GM19240 (cell line): ENCODE data around the gene CAMK2N2.
"Not testable (repeated sequence)": the region's sequence is repeated elsewhere in the genome, so short reads cannot be mapped to it uniquely, and the experiment has no call there.

ENCODE experiments used
- DNase-seq: peaks from one replicate; pipeline ENCODE4 v3.0.0; 2011; ENCODE audit warnings: low spot score; ENCODE audit not compliant: insufficient read length

The CAMK2N2 gene

DNA sequence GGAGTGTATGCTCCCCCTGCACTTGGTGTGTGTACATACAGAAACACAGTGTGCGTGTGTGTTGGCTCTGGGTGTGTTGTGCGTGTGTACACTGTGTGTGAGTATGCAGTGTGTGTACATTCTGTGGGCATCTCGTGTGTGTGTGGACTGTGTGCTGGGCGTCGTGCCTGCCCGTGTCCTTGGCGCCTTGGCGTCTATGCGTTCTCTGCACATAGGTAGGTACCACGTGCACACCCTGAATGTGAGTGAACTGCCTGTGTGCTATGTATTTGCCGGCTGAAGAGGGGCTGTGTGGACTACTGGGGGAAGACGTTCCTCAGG lies 14.0 kb upstream of the CAMK2N2 start:
- DNase-seq, result no peak

DNA sequence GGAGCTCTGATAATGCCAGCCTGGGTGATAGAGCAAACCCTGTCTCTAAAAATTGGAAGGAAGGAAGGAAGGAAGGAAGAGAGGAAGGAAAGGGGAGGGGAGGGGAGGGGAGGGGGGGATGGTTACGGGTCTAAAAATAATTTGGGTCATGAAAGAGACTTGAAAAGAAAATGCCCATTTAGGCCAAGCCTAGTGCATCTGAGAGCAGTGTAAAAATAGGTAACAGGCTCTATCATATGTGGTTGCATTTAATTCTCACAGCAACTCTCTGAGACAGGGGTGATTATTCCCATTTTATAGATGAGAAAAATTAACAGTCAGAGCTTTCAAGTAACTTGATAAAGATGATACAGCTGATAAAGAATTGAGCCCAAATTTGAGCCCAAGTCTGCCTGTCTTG lies 10.9 kb upstream of the CAMK2N2 start:
- no peak for DNase-seq

DNA sequence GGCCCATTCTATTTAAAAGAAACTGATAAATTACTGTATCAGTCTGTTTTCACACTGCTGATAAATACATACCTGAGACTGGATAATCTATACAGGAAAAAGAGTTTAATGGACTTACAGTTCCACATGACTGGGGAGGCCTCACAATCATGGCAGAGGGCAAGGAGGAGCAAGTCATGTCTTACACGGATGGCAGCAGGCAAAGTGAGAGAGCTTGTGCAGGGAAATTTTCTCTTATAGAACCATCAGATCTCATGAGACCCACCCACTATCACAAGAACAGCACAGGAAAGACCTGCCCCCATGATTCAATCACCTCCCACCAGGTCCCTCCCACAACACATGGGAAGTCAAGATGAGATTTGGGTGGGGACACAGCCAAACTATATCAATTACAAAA lies 5.9 kb upstream of the CAMK2N2 start:
- not testable (repeated sequence) for DNase-seq

DNA sequence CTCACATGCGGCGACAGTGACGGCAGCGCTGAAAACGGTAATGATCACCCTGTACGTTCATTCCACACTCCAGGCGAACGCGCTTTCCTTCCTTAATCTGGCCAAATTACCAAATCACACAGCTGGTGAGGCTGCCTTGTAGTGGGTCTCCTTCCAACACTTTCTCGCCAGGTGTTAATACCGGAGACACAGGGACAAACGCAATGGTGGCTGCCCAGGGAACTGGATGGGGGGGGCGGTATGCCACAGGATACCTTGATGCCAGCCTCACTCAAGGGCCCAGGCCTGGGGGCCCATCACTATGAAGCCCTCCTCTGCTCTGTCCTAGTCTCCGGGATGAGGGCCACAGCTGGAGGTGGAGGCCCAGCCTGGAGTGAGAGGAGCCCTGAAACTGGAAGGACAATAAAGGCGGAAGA lies 1.4 kb upstream of the CAMK2N2 start:
- DNase-seq, result no peak

DNA sequence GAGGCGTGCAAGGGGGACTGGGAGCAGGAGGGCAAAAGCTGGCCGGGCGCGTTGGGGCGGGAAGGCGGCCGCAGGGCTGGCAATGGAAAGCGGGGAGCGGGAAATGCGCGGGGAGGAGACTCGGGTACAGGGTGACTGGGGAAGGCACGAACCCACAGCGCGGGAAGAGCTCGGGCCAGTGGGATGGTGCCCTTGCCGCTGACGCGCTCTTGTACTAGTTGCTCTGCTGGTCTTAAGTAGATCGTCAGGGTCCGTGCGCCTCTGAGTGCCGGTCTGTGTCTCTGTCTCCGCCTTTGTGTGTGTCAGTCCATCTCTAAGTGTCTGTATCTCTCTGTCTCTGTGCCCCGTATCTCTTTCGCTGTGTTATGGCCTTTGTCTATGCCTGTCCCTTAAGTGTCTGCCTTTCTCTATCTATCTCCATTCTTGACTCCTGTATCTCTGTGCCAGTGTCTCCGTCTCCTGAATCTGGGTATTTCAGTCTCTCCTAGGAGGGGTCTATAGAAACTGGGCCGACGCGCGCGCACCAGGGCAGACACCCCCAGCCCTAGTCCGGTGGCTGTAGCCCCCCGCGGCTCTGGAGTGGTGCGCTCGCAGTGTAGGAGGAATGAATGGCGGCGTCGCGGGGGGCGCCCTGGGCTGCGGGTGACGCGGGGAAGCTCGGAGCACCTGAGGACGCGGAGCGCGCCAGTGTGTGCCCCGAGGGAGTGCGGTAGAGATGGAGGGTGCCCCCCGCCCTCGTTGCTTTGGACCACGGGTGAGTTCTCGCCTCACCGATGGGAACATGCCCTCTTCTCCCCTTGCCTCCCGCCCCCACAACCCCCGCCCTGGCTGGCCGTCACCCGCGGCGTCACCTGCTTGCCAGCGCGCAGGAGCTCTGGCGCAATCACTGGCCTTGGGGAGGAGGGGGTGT lies 756 bp upstream of the CAMK2N2 start:
- no peak for DNase-seq

DNA sequence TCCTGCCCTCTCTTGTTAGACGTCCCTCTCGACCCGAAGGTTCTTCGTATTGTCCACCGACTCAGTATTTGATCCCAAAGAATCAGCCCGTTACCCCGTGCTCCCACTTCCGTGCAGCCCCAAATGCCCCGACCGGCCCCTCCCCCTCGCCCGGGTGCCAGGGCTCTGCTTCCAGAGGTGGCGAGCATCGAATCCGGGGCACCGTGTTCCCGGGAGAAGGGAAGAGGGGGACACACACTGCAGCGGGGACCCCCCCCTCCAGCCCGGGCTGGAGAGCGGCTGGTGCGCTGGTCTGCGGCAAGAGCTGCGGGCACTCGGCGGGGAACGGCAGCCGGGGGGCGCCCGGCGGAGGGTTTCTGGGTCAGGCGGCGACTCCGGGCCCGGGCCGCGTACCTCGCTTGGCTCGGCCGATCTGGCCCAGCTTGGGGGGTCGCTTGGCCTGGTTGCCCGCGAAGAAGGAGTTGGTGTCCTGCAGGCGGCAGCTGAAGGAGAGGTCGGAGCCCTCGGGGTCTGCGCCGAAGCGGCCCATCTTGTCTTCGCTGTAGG lies 556 bp downstream of the CAMK2N2 start:
- DNase-seq, result no peak

DNA sequence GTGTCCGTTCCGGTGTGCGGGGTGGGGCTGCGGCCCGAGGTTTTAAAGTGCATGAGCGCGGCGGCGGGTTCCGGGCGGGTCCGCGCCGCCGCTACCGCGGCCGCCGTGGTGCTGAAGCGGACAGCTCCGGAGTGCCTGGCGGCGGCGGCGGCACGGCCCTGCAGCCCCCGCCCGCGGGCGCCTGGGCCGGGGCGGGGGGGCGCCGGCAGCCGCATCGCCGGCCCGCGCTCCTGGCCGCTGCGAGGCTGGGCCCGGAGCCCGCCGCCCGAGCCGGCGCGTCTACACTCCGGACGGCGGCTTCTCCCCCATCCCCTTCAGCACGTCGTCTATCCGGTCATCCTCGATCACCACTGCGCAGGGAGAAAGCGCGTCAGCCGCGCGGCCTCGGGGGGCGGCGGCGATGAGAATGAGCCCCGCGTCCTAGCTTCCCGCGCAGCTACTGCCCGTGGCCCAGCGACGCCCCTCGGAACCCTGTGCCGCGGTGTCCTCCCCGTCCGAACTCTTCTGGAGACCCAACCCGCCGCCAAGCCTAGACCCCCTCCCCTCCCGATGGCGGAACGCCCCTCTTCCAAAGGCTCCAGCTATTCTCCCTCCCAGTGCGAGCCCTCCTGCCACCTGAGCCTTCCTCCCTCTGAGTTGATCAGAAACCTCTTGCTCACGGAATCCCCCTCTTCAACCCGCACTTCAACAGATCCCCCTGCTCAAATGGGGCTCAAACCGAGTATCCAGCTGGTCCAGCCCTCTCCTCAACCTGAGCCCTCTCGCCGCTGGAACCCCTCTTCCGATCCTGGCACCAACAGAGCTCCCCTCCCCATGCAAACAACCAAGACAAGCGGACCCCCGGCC lies 1.3 kb downstream of the CAMK2N2 start:
- peak; percentile 40 for DNase-seq

DNA sequence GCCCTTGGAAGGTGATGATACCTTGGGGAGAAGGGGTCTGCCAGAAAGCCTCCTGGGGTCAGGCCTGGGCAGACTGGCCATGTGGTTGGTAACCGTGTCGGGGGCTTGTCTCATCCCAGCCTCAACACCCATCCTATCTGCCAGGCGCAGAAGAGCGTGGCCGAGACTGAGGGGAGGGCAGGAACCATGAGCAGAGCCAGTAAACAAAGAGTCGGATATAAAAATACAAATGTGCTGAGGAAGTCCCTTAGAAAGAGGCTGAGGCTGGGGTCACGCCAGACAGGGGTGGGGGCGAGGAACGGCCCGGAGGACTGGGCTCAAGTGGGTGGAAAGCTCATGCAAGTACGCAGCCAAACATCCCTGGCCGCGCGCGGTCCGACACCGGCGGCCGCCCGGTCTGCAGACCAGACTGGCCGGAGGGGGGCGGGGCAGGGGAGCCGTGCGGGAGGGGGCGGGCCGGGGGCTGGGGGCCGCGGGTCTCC lies 1.9 kb downstream of the CAMK2N2 start:
- DNase-seq, result no peak

DNA sequence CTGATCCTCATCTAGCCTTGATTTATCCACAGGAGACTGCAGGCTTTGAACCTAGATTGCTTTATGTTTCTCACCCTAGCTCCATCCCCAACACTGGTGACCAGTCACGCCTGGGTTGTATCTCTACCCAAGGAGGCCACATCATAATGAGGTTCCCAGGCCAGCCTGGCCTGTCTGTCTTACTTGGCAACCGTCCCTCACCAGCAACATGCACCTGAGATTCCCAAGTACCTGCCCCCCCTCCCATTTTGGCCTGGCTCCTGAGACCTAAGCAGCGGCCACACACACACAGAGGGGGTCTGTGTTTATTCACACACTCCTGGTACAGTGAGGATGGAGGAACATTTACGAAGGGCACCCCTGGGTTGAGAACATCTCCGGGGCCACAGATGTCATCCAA lies 2.4 kb downstream of the CAMK2N2 start:
- no peak for DNase-seq

DNA sequence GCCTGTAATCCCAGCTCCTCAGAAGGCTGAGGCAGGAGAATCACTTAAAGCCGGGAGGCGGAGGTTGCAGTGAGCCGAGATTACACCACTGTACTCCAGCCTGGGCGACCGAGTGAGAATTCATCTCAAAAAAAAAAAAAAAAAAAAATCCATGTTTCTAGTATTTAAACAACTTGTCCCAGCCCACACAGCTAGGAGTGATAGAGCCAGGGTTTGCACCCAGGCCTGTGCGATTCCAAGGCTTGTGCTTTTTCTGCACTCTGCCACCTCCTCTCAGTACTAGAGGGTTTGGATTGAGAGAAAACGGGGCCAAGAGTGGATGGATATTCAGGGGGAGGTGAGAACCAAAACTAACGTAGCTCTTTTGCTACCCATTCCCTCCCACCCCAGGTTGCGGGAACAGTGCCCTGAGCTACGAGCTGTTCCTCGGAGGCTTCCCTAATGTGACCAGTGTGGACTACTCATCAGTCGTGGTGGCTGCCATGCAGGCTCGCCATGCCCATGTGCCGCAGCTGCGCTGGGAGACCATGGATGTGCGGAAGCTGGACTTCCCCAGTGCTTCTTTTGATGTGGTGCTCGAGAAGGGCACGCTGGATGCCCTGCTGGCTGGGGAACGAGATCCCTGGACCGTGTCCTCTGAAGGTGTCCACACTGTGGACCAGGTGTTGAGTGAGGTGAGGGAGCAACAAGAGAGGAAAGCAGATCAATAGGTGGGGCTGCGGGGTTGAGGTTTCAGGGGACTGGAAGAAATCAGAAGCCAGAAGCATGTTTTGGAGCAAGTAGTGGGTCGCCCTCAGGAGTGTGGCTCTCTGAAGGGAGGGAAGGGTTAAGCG lies 4.1 kb downstream of the CAMK2N2 start:
- no peak for DNase-seq

DNA sequence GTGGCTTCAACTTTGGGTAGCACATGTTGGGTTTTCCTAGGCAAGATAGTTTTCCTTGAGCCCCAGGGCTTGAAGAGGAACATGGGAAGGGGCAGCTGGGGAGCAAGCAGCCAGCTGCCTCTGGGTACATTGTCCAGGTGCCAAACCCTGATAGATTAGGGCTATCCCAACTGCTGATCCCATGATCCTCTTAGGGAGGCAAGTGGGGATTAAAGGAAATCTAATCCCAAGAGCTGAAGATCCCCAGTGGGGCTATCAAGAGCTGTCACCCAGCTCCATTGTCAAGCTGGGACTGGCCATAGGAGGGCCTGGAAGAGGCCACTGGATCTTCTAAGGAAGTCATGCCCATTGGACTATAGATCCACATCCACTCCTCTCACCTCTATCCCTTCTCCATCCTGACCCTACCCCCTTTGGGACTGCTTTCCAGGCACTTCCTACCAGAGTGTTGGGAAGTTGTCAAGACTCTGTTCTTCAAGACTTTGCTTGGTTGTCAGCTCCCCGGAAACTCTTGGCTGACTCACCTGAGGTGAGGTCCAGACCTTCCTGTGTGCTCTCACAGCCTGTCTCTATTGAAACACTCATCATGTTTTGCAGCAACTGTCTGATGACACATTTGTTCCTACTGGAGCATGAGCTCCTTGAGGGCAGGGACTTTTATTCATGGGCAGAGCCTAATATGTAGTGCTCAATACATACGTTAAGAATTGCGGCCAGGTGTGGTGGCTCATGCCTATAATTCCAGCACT lies 5.9 kb downstream of the CAMK2N2 start:
- DNase-seq, result no peak

DNA sequence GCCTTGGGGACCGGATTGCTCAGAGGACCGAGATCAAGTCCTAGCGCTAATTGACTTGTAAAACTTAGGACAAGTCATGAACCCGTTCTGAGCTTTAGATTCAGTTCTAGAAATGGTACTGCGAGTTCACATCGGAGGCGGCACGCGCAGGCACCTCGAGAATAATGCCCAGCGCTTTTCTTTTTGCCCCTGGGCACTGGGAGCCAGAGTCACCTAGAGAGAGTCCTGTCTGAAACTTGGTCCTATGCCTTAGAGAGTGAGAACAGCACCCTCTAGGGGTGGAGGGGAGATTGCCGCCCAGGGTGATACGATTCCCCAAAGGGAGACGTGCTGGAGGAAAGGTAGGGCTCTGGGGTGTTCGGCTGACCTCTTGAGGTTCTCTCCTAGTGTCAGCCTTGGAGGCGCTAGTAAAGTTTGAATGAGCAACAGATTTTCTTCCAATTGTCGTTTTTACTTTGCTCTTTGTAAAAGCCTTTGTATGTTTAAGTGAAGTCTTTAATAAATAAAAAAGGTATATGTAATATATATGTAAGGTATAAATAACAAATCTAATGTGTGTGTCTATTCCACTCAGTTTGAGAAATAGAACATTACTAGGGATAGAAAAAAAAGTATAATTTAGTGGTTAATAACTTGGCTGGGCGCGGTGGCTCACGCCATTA lies 11.1 kb downstream of the CAMK2N2 start:
- peak; percentile 91 for DNase-seq

DNA sequence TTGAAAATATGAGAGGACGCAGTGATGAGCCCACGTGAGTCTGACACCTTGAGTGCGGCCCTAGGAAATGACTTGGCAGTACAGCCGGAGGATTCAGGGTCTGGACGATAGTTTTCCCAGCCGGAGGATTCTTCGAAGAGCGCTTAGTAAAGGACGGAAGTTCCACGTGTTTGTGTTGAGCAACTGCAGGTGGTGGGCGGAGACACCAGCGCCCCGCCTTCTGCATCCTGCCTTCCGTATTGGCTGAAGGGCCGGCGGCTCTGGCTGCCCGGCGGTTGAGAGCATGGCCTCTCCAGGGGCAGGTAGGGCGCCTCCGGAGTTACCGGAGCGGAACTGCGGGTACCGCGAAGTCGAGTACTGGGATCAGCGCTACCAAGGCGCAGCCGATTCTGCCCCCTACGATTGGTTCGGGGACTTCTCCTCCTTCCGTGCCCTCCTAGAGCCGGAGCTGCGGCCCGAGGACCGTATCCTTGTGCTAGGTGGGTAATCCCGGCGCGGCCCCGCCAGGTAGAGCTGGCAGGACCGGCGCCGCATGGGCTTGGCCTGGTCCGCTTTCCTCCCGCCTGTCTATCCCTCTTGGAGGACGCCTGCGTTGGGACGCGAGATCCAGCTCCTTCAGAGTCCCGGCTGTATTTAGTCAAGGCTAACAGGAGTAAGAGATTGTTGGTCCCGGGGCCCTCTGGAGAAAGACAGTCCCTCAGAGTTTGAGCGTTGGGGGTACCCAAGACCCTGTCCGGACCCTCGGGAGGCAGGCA lies 11.8 kb downstream of the CAMK2N2 start, which contains the start of gene EEF1AKMT4:
EEF1AKMT4 (plus strand) TSS at position 261 of the 755 bp plus-strand sequence; CDS start at position 284, 23 bp downstream.
- peak; percentile 95 for DNase-seq

DNA sequence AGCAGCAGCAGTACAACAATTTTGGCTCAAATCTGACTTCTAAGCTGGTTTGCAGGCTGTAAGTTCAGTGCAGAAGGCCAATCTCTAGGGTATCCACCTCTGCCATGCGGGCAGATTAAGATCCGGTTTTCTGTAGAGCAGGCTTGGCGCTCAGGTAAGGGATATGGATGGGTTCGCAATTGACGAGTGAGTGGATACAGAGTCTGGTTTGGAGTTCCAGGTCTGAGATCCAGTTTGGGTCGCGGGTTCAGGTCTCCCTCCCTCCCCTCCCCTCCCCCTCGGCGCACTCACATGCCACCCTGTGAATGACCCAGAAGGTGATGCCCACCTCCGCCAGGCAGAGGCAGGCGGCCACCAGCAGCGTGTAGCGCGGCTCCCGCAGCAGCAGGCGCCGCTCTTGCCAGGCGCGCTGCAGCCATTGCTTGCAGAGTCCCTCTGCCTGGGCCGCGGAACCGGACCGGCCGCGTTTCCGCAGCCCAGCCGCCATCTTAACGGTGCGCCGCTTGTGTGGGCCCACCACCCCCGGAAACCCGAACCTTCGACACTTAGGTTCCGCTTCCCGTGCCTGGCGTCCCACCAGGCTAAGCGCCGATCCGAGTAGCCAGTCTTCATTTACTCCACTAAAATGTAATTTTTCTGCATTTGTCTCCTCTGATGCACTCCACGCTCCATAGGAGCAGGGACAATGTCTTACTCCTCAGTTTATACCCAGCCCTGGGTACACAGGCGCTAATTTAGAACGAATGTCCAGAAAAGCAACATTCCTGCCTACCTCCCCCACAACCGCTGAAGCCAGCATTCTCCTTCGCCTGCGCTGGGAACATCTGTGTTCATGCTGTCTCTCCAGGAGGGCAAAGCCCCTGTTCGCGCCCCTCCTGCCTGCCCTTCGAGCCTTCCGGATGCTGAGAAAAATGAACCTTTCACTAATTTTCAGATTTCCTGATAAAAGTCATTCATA lies 12.6 kb downstream of the CAMK2N2 start, which contains the start of gene ALG3:
ALG3 (minus strand) TSS at position 509 of the 958 bp plus-strand sequence; CDS start at position 487, 22 bp downstream.
- peak; percentile 88 for DNase-seq

DNA sequence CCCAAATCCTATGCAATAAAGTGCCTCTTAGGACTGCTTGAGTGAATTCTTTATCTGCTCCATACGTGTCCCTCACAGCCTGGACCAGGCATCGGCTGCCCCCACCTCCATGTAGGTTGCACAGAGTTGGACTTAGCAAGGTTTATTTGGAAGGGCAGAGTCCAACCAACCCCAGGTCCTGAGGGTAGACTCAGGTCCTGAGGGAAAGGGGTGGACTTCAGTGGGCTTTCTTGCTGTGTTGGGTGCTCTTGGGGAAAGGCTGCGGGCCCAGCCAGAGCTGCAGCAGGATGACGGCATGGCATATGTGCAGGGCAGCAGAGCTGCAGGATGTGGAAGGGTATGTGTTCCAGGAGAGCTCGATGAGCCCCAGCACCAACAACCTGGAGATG lies 19.1 kb downstream of the CAMK2N2 start:
- DNase-seq, result no peak

DNA sequence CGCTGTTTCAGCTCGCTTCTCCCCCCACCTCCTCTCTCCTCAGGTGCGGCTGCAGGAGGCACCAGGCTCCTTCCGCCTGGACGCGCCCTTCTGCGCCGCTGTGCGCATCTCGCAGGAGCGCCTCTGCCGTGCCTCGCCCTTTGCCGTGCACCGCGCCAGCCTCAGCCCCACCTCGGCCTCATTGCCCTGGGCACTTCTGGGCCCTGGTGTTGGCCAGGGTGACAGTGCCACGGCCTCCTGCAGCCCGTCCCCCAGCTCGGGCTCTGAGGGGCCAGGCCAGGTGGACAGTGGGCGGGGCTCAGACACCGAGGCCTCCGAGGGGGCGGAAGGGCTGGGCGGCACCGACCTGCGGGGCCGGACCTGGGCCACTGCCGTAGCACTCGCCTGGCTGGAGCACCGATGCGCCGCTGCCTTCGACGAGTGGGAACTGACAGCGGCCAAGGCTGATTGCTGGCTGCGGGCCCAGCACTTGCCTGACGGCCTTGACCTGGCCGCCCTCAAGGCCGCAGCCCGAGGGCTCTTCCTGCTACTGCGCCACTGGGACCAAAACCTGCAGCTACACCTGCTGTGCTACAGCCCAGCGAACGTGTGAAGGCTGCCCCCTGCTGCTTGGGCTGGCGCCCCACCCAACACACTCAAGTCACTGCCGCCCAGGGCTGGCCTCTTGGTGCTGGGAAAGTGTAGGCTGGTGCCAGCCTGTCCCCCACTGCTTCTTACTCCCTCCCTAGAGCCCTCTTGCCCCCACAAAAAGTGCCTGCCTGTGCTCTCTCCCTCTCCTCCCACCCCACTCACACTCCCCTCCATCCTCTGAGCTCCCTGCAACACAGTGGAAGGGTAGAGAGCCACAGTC lies 19.7 kb downstream of the CAMK2N2 start:
- DNase-seq, result no peak

DNA sequence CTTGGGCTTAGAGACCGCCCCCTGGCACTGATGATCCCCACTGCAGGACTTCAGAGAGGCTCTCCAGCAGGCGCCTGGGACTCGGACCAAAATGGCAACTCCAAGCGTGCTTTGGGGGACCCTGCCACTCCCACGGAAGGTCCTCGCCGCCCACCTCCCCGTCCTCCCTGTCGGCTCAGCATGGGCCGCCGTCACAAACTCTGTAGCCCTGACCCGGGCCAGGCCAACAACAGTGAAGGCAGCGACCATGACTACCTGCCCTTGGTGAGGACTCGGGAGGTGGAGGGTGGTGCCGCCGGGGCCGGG lies 20.3 kb downstream of the CAMK2N2 start:
- DNase-seq, result no peak
